HG02759 (cell line): ENCODE data around the gene VAPB.

ENCODE experiments used
- ATAC-seq: cut with Tn5 transposase; IDR thresholded peaks from one replicate; pipeline ENCODE4 v1.9.1; 2021; ENCODE audit warnings: mild to moderate bottlenecking, moderate library complexity; ENCODE audit not compliant: unreplicated experiment

VAPB gene

GRCh38 chr20:58458342-58459057 is 69.5 kb downstream of the VAPB start:
- peak; percentile 98 for ATAC-seq

- peak; percentile 32 for ATAC-seq
Observed at GRCh38 chr20:58459058-58459750, 70.2 kb downstream of the VAPB start.

DNA sequence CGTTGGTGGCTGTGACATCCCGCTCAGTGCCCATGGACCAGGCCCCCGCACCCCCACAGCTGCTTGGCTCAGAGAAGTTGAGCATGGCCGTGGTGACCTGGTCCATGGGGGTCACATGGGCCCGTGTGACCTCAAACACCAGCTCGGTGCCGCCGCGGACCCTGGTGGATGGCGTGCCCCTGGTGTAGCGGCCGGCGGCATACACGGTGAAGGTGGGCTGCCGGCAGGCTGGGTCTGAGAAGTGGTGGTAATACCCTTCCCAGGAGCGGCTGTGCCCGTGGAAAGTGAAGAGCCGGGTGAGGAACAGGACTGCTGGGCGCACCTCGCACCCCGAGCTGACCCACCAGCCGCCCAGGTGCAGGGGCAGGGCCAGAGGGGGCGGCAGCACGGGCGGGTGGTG is 72.1 kb downstream of the VAPB start:
- no peak for ATAC-seq

- ATAC-seq: no peak
Observed at GRCh38 chr20:58461899-58462298, 72.9 kb downstream of the VAPB start.

DNA sequence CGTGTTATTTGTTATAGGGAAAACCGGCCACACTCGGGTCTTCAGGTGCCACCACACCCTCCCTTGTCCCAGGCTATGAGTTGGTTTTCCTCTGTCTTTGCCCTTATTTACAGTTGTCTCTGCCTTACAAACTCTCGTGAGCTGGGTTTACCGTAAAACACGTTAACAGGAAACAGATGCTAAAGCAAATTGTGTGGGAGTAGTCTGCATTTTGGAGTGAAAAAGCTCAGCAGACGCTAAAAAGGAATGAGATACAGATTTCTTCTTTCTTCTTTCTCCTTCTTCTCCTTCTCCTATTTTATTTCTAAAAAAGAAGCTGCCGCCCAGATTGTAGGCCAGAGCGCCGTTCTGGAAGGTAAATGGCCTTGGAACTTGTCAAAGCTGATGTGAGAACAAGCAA is 74.2 kb downstream of the VAPB start:
- ATAC-seq: no peak

GRCh38 chr20:58464838-58465237 is 75.8 kb downstream of the VAPB start:
- no peak for ATAC-seq

- ATAC-seq: no peak
Observed at GRCh38 chr20:58466095-58466708, 77.2 kb downstream of the VAPB start.

- no peak for ATAC-seq
Observed at GRCh38 chr20:58466729-58467571, 77.9 kb downstream of the VAPB start.

GRCh38 chr20:58467572-58468527 is 78.8 kb downstream of the VAPB start:
- ATAC-seq: no peak

GRCh38 chr20:58469616-58470015 is 80.6 kb downstream of the VAPB start:
- no peak for ATAC-seq

- ATAC-seq: no peak
Observed at GRCh38 chr20:58470336-58471192, 81.5 kb downstream of the VAPB start.

- no peak for ATAC-seq
Observed at GRCh38 chr20:58471193-58472164, 82.5 kb downstream of the VAPB start.

DNA sequence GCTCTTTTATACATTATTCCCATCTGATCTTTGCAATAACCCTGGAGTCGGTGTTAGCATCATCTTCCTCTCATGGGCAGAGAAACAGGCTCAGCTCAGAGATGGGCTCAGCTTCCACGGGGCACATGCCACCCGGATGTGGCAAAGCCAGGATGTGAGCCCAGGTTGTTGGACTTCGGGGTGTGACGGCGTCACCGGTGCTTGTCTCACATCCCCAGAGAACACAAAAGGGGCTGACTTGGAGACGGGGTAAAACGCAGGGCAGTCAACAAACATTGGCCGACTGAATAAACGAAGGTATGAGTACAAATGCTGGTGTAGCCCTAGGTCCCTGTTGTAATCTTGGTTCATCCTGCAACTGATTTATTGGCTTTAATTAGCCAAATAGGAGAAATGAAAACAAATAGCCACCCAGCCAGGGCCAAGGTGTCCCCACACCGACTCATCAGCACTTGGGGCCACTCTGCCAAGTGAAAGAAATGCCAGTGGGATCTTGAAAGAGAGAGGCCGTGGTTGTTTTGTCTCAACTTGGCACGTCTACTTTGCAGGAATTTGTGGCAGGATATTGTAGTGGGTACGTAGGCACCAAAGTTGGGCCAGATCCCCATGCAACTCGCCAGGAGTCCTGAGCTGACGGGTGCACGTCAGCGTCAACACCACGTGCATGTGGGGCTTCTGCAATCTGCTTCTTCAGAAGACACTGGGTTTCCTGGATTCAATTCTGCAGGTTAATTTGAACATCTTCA is 83.4 kb downstream of the VAPB start:
- ATAC-seq: no peak

DNA sequence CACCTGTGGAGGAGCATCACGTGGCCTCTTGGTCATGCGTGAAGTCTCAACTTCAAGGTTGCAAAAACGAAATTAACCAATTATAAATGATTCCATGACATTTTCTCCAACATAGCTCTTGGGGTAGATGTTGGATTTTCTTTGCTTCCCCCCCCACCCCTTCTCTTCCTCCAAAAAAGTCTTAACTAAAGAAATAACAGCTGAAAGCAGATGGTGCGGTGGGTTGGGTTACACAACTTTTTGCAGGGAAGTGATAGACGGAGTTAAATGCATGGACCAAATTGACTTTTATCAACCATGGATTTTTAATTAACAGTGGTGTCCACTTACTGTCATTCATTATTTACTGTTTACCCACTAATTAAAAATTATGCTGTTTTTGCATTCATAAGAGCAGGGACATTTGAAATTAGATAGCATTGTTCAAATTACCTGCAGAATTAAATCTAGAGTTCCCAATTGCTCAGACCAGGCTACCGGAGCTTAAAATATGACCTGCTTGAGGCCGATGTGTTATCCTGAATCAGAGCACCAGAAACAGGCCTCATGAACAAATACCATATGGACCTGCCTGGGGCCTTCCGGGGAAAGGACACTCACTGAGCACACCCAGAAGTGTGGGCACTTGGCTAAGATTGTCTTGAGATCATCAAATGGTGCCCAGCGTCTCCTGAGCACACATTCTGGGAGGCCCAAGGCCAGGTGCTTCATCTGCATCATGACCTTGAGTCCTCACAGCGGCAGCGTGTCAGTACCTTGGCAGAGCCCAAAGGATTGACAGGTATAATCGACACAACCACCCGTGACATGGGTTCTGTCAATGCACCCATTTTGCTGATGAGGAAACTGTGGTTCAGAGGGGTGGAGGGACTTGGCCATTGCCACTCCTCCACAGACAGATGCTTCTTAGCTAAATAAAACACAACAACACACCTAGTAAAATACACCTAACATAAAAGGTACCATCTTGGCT is 84.7 kb downstream of the VAPB start:
- ATAC-seq: no peak

- ATAC-seq: no peak
Observed at GRCh38 chr20:58475466-58475865, 86.4 kb downstream of the VAPB start.

DNA sequence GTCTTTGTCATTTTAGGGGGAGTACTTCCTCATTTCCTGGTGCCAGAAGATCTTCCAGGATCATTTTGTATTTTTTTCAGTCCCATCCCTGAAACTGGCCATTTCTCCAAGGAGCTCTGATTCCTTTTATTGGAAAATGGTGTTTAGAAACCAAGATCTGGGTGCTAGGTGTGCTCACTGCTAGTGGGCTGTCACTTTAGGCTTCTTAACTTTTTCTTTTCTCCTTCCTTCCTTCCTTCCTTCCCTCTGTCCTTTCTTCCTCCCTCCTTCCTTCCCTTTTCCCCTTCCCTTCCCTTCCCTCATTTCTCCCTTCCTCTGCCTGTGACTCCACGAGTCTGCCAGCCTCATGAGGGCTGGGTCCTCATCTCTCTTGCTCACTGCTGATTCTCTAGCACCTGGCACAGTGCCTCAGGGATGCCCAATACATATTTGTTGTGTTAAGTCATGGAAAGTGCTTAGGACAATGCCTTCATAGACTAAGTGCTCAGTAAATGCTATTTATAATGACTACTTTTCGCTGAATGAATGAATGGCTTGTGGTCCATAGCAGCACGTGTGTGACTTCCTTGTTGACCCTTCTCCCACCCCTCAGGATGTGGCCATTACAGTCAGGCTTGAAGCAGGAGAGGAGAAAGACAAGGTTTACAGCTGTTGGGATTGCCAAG is 89.2 kb downstream of the VAPB start:
- ATAC-seq: no peak
